ENCODE measurements around the gene EFCAB11. TPM values are rescaled to one million over a fixed set of nuclear protein-coding genes. Genes with fewer than 3 reads are reported as not detected.

The EFCAB11 gene
- polyA plus RNA-seq, 4 donors = 14.8 to 20.8 (median 18.0) TPM

GRCh38 chr14:89828471-89829165 lies 125.9 kb downstream of the EFCAB11 start:
- DNase-seq (ENCODE audit: low read depth in 4 of 4, low spot score in 2 of 4) = no peak

GRCh38 chr14:89827265-89827664 lies 127.3 kb downstream of the EFCAB11 start:
- no peak for DNase-seq (ENCODE audit: low read depth in 4 of 4, low spot score in 2 of 4)

DNA sequence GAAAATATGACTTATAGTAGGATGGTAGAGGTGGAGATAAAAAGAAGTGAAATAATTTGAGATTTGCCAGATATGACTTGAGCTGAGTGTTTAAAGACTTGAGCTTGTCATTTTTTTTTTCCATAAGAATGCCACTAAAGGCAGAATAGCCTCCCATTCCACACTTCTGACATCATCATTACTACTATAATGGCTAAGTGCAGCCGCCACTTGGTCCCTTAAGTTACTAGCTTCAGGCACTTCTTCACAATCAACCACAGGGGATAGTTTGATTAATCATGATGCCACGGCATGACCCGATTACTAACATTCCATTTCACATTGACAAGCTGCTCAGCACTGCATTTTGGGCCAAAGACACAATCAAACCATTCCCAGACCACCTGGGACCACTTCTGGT lies 127.9 kb downstream of the EFCAB11 start:
- no peak for DNase-seq (ENCODE audit: low read depth in 4 of 4, low spot score in 2 of 4)

GRCh38 chr14:89823743-89824142 lies 130.8 kb downstream of the EFCAB11 start:
- DNase-seq (ENCODE audit: low read depth in 4 of 4, low spot score in 2 of 4) = no peak

- DNase-seq (ENCODE audit: low read depth in 4 of 4, low spot score in 2 of 4) = no peak
These were observed 140.4 kb downstream of the EFCAB11 start for GRCh38 chr14:89814126-89814525.

GRCh38 chr14:89813617-89814031 lies 140.9 kb downstream of the EFCAB11 start:
- no peak for DNase-seq (ENCODE audit: low read depth in 4 of 4, low spot score in 2 of 4)

DNA sequence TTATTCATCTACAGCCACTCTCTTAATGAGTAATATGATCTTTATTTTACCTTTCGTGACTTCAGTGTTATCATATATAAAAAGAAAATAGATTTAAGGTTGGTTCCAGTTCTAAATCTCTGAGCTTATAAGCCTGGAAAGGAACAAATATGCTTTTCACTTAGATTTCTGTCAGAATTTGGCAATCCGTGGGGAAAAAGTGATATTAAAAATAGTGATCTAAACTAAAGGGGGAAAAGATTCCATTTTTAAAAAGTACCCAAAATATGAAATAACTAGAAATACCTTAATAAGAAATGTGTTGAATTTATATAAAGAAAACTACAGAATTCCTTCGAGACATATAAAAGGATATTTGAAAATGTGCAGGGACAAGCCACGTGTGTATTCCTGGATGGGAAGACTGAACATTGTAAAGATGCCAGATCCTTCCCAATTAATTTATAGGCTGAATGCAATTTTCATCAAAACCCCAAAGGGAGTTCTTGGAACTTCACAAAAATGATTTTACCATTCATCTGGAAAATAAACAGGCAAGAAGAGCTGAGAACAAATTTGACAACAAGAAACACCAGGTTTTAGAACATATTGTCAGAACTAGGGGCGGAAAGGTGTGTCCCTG lies 142.5 kb downstream of the EFCAB11 start:
- DNase-seq (ENCODE audit: low read depth in 4 of 4, low spot score in 2 of 4) = no peak

DNA sequence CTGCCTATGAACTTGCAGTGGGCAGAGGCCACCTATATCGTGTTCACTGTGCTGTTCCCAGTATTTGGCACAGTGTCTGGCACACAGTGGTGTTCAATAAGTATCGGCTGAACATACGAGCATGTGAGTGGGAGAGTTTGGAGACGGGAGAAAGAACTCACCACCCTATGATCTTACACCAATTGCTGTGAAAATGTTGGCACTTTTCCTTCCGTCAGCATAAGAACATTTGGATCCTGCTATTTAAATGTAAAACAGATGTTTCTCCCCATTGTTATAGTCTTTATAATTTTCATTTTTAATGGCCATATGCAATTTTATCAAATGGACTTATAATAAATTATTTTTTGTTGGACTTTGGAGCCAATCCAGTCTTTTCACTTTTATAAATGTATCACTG lies 144.4 kb downstream of the EFCAB11 start:
- DNase-seq (ENCODE audit: low read depth in 4 of 4, low spot score in 2 of 4) = no peak

GRCh38 chr14:89807892-89808291 lies 146.6 kb downstream of the EFCAB11 start:
- no peak for DNase-seq (ENCODE audit: low read depth in 4 of 4, low spot score in 2 of 4)

- DNase-seq (ENCODE audit: low read depth in 4 of 4, low spot score in 2 of 4) = no peak
These were observed 147.4 kb downstream of the EFCAB11 start for GRCh38 chr14:89807151-89807550.

- no peak for DNase-seq (ENCODE audit: low read depth in 4 of 4, low spot score in 2 of 4)
These were observed 148.1 kb downstream of the EFCAB11 start for GRCh38 chr14:89806451-89806850.

GRCh38 chr14:89805501-89805900 lies 149.0 kb downstream of the EFCAB11 start:
- DNase-seq (ENCODE audit: low read depth in 4 of 4, low spot score in 2 of 4) = no peak

- no peak for DNase-seq (ENCODE audit: low read depth in 4 of 4, low spot score in 2 of 4)
These were observed 151.0 kb downstream of the EFCAB11 start for GRCh38 chr14:89803542-89803941.

DNA sequence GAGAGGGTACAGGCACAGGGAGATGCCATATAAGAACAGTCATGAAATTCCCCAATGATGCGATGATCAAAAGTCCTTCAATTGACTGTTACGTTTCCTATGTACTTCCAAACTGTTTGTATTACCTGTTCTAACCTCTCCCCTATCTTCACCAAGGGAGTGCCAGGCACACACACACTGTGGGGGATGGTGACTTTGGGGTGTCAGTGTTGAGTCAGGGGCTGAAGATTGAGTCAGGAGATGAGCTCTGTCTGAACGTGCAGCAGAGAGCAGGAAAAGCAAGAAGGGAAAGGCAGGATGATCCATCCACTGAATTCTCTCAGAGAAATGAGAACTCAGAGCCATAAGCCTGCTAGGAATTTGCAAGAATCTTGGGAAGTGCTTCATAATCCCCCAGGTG lies 153.4 kb downstream of the EFCAB11 start:
- DNase-seq (ENCODE audit: low read depth in 4 of 4, low spot score in 2 of 4) = no peak

DNA sequence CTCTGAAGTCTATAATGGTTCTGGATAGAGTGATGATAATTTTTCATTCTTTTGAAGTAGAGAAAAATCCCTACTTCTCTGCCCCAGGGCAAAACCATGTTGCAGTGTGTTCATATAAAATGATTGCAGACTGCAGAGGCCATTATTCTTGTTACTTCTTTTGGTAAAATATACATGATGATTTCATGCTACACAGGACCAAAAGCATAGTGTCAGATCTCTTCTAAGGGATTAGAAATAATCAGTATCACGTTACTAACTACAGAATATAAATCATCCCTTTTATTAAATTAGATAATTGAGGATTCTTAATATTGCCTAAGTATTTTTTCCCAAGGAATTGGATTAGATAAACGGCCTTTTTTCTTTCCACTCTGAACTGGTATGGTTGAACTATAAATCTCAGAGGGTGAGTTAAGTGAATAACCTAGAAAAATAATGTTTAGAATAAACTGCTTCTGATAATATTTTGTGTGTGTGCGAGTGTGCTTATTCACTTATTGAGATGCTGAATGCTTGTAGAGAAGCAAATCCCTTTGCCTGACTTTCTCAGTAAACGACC lies 156.2 kb downstream of the EFCAB11 start:
- no peak for DNase-seq (ENCODE audit: low read depth in 4 of 4, low spot score in 2 of 4)

DNA sequence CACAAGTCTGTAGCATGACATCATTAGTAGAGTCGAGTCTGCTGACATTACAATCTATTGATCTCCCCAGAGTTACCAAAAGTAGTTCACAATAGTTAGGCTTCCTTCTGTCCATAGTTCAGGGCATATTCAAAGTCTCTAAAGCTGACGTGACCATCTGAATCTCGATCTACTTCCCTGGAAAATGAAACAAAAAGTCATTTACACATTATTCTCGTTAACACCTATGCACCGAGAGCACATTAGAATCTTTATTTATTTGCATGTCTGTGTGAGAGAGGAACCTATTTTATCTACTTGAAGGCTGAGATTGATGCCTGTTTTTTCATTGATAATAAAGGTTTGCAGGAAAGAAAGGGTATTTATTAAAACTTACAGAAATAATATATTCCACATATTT lies 157.4 kb downstream of the EFCAB11 start:
- DNase-seq (ENCODE audit: low read depth in 4 of 4, low spot score in 2 of 4) = no peak

GRCh38 chr14:89794096-89794495 lies 160.4 kb downstream of the EFCAB11 start:
- no peak for DNase-seq (ENCODE audit: low read depth in 4 of 4, low spot score in 2 of 4)

GRCh38 chr14:89793367-89793716 lies 161.2 kb downstream of the EFCAB11 start:
- no peak for DNase-seq (ENCODE audit: low read depth in 4 of 4, low spot score in 2 of 4)

DNA sequence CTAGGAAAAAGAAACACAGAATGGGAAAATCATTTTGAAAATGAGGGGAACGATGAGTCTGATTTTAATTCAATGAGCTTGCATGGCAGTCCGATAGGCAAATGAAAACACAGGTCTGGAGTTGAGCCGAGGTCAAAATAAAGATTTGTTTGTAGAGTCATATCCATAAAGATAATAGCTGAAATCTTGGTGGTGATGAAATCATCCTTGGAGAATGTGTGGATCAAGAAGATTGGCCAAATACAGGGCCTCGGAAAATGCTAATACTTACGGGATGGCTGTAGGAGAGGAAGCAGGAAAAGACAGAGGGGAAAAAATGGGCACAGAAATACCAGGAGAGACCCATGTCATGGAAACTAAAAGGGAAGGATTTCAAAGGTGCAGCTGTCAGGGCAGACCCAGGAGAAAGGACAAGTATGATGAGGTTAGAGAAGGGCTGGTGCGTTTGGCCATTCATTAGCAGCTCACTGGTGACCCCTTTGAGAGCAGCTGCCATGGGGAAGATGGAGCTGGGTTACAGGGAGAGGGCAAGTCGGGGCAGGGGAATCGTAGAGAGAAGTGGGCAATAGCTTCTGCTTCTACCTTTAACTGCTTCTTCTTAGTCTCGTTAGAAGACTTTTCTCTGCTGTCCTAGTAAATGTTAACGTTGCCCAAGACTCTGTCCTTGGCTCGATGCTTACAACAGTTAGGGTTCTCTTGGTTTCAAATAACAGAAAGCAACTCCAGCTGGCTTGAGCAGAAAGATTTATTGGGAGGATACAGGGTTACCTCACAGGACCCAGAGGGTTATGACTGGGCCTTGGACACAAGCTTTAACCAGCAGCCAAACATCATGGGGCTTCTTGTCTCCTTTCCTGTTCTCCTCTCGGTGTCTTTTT lies 161.8 kb downstream of the EFCAB11 start:
- DNase-seq (ENCODE audit: low read depth in 4 of 4, low spot score in 2 of 4) = no peak

DNA sequence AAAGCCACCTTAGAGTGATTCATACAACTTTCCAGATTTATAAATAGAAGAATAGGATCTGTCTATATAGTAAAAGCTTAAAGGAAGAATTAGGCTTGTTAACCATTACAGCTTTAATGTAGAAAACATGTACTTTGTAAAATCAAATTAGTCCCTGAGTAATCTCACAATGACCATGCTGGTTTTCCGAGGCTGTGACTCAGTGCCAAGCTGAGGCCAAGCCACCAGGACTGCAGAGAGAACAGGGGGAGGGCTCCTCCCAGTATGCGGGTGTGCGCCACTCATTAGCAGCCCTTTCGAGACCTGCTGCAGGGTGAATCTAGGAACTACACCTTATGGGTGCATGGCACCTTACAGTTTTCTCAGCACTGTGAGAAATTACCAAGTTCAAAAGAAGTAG lies 167.0 kb downstream of the EFCAB11 start:
- no peak for DNase-seq (ENCODE audit: low read depth in 4 of 4, low spot score in 2 of 4)

DNA sequence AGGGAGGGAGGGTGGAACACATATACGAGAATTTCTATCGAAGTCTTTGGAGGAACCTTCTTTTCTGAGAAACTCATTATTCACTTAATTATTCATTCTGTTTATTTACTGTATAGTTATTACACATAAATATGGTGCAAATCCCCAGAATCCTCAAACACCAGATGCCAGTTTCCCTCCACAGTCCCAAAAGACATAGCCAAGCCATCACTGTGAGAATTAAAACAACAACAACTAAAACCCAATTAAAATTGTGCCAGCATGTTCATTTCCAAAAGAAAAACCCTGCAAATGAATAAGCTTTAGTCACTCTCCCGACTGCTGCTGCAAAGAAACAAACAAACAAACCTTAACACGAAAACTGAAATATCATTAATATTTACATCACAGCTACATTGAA lies 173.5 kb downstream of the EFCAB11 start:
- no peak for DNase-seq (ENCODE audit: low read depth in 4 of 4, low spot score in 2 of 4)

All from left renal cortex interstitium (tissue), 4 donors.